Ovary (tissue), 9 donors: ENCODE results near the gene HECW1. TPM values are rescaled to one million over a fixed set of nuclear protein-coding genes. Genes with fewer than 3 reads are reported as not detected.

Experiments
- DNase-seq, 5 donors: peaks; one replicate each; pipeline ENCODE4 v3.0.0-alpha.2; 2019 to 2020
- H3K27ac ChIP-seq, 2 donors: fragments of 200-600 bp; one replicate each; pipeline versions ENCODE4 v1.5.1 to v1.8.0; 2019 to 2022
- H3K27me3 ChIP-seq: fragments of 200-600 bp; one replicate; pipeline ENCODE4 v1.8.0; 2022
- H3K36me3 ChIP-seq: fragments of 200-600 bp; sonication (generic); one replicate; pipeline ENCODE4 v1.5.1; 2019
- H3K4me1 ChIP-seq: one replicate; pipeline ENCODE4 v1.8.1; 2013; ENCODE audit warnings: mild to moderate bottlenecking, moderate library complexity; ENCODE audit not compliant: insufficient read depth
- H3K4me3 ChIP-seq: fragments of 200-600 bp; sonication (generic); one replicate; pipeline ENCODE4 v1.5.1; 2017
- H3K9me3 ChIP-seq, 2 donors: fragments of 200-600 bp in 1 of 2; sonication (generic) in 1 of 2; one replicate each; pipeline versions ENCODE4 v1.5.1 to v1.8.1; 2013 to 2019; ENCODE audit warnings: mild to moderate bottlenecking in 1 of 2, moderate library complexity in 1 of 2
- EP300 ChIP-seq: sonication (generic); formaldehyde crosslinking; IDR thresholded peaks from one replicate; pipeline ENCODE4 v1.6.1; 2017; ENCODE audit warnings: antibody characterized with exemption
- POLR2A ChIP-seq: fragments of 450-650 bp; IDR thresholded peaks from one replicate; pipeline ENCODE4 v1.6.1; 2017; ENCODE audit warnings: antibody characterized with exemption, mild to moderate bottlenecking, moderate library complexity
- WGBS, 3 donors: extraction: QIAGEN DNeasy Blood & Tissue Kit in 1 of 3; methylation state at CpG; one replicate each; pipeline versions ENCODE4 v1.1.5 to v1.1.7; 2013 to 2017; 5-methylcytosine and 5-hydroxymethylcytosine counted together
- intact Hi-C, 4 donors: fragments of 100-400 bp; cut with DNase I; formaldehyde crosslinking; loops; one replicate each; pipeline versions ENCODE4 v1.11.0 to v1.15.1; 2022 to 2023
- polyA plus RNA-seq, 2 donors: library from polyadenylated mRNA; stranded (reverse); fragments of 200-250 nt in 1 of 2; fragments of 350-450 nt in 1 of 2; fragmentation: Illumina TruSeq in 1 of 2; extraction: RNeasy Lipid Tissue Mini Kit (QIAGEN cat#74804) in 1 of 2; gene quantifications; one replicate each; pipeline ENCODE4 v1.2.3, GENCODE V29; 2013 to 2014
- total RNA-seq, 7 donors: library from RNA; depleted of rRNA in 2 of 7; stranded (reverse); fragments of >200 nt in 2 of 7; fragmentation: NEBNext Ultra II Directional in 3 of 7; extraction: Animal tissue kit (Norgen Biotek cat#: 25700) in 3 of 7; gene quantifications; one replicate each; pipeline versions ENCODE4 v1.1.0 to v1.2.4, GENCODE V29; 2016 to 2023
- TF ChIP-seq, protein P1 (sequence below), 3 donors: fragments of 450-650 bp in 2 of 3; fragments of 200-600 bp in 1 of 3; IDR thresholded peaks; one replicate each; pipeline versions ENCODE4 v1.5.1 to v1.8.0; 2016 to 2022; ENCODE audit warnings: antibody characterized with exemption in 3 of 3, mild to moderate bottlenecking in 1 of 3
- donor health status: DM: no; HTN: no; CAD: no; lungs with moderate emphysema.
- donor health status: DM: no; HTN: no; CAD: no.
- donor health status: Bipolar disorder and iron deficiency.
- donor health status: DM: yes; HTN: yes; CAD: no.
- donor health status: DM: no; HTN: no; CAD: no.
- donor health status: DM: yes; HTN: yes; CAD: no.

The HECW1 gene
- total and polyA plus RNA-seq, 9 donors: 0.31 to 6.4 (median 1.8) TPM; not detected in 1

DNA sequence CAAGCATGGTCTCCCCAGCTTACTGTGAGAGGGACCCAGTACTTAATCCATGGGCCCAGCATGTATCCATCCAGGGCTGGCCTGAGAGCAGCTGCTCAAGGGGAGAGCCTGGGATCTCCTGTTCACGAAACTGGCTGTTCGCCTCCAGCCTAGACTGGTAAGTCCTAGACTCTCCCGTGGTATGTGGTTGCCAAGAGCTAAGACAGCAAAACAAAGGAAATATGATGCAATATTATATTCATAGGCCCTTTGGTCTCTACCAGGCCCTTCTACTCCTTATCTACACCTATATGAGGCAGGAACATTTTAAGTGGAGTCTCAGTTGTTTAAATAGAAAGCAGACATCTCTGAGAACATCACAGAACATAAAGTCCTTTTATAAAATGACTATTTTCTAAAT, 441.6 kb downstream of the HECW1 start:
- intact Hi-C loops: no loop called here
- Histone ChIP-seq H3K36me3 (no peaks in the 10 kb centered on the region), H3K27me3 (no peaks in the 10 kb centered on the region), H3K27ac (no peak overlapping the region), H3K4me3 (no peak overlapping the region), H3K4me1 (no peaks in the 10 kb centered on the region), H3K9me3 (no peaks in the 10 kb centered on the region)
- DNase-seq: no peak
- TF ChIP-seq POLR2A (no peak), EP300 (no peak)
- TF ChIP-seq, protein P1, sequence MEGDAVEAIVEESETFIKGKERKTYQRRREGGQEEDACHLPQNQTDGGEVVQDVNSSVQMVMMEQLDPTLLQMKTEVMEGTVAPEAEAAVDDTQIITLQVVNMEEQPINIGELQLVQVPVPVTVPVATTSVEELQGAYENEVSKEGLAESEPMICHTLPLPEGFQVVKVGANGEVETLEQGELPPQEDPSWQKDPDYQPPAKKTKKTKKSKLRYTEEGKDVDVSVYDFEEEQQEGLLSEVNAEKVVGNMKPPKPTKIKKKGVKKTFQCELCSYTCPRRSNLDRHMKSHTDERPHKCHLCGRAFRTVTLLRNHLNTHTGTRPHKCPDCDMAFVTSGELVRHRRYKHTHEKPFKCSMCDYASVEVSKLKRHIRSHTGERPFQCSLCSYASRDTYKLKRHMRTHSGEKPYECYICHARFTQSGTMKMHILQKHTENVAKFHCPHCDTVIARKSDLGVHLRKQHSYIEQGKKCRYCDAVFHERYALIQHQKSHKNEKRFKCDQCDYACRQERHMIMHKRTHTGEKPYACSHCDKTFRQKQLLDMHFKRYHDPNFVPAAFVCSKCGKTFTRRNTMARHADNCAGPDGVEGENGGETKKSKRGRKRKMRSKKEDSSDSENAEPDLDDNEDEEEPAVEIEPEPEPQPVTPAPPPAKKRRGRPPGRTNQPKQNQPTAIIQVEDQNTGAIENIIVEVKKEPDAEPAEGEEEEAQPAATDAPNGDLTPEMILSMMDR (IDR thresholded peaks at IDR 0.05): no peak
- 70 to 76% (median 76%) methylated on average over 3 of the region's 3 CpGs for WGBS, 3 donors

DNA sequence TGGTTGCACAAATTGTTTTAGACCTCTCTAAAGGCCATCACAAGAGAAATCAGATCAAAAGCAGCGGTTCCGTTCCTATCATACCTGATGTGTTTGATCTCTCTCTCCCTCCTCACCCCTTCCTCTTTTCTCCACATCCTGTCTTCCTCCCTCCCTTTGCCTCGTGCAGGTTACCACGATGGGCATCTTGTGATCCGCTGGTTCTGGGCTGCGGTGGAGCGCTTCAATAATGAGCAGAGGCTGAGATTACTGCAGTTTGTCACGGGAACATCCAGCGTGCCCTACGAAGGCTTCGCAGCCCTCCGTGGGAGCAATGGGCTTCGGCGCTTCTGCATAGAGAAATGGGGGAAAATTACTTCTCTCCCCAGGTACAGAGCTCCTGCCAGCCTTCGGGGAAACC, 442.0 kb downstream of the HECW1 start:
- TF ChIP-seq EP300 (no peak), POLR2A (no peak)
- TF ChIP-seq, protein P1 (IDR thresholded peaks at IDR 0.05): no peak
- Histone ChIP-seq H3K36me3 (no peaks in the 10 kb centered on the region), H3K9me3 (no peaks in the 10 kb centered on the region), H3K4me1 (no peaks in the 10 kb centered on the region), H3K4me3 (no peak overlapping the region), H3K27ac (no peak overlapping the region), H3K27me3 (no peaks in the 10 kb centered on the region)
- DNase-seq: no peak
- WGBS, 3 donors: 89 to 94% (median 90%) methylated on average over 15 of the region's 15 CpGs
- intact Hi-C loops: no loop called here

DNA sequence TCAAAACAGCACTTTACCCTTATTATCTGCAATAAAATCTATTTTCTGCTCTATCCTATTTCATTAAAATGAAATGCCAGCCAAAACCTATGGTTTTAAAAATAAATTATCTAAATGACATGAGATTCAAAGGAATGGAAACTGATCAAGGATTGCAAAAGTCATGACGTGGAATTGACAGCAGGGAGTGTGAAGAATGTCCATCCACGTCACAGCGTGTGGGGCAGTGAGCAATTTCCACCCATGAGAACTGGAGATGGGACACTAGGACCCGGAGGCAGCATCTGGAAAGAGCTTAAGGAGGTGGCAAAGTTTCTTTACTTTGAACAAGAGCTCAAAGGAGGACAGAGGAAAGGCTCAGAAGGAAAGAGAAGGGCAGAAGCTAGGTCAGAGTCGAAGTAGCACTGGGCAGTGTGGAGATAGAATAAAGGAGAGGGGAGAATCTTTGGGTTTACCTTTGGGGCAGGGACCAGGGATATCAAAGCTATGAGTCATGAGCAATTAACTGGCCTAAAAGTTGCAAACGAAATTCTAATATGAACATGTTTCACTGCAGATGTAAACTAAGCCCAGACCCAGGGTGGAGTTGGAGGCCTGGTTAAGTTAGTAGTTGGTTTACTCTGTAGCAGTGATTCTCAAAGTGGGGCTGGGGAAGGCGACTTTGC, 445.5 kb downstream of the HECW1 start:
- Histone ChIP-seq H3K9me3 (no peaks in the 10 kb centered on the region), H3K4me3 (no peak overlapping the region), H3K27me3 (no peaks in the 10 kb centered on the region), H3K27ac (no peak overlapping the region), H3K4me1 (no peaks in the 10 kb centered on the region), H3K36me3 (no peaks in the 10 kb centered on the region)
- no peak for DNase-seq
- no peak for TF ChIP-seq EP300
- no peak for TF ChIP-seq POLR2A
- TF ChIP-seq, protein P1 (IDR thresholded peaks at IDR 0.05): no peak
- intact Hi-C loops: no loop called here
- 85 to 87% (median 86%) methylated on average over 7 of the region's 7 CpGs for WGBS, 3 donors

DNA sequence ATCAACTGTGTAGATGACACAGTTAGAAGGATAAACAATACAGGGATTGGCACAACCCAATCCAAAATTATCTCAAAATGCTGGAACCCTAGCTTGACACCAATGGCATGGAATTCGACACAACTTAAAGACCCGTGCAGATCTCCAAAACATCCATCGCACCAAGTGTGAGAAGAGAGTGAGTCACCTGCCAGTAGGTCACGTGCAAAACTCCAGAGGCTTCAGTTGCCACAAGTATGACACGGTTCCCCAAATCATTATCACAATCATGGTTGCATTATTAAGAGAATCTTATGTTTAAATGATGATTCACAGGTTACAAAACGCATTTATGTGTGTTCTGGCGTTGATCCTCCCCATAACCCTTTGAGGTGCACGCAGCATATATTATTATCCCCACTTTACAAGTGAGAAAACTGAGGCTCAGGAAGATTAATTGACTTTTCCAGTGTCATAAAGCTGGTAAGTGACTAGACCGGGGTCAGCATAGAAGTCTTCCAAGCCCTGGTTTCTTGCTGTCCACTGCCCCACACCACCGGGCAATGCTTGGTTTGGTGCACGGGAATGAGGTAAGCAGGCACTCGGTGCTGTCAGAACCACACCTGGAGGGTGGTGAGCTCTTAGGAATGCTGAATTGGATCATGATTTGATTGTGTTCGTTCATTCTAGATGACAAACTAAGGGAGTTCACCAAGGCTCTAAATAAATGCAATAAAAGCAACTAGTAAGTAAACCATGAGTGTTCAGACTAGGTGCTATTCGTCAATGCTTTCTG, 446.9 kb downstream of the HECW1 start:
- no peak for TF ChIP-seq EP300
- TF ChIP-seq POLR2A: no peak
- TF ChIP-seq, protein P1 (IDR thresholded peaks at IDR 0.05): no peak
- Histone ChIP-seq H3K27me3 (no peaks in the 10 kb centered on the region), H3K4me1 (no peaks in the 10 kb centered on the region), H3K9me3 (no peaks in the 10 kb centered on the region), H3K27ac (no peak overlapping the region), H3K4me3 (no peak overlapping the region), H3K36me3 (no peaks in the 10 kb centered on the region)
- DNase-seq: no peak
- 90 to 95% (median 92%) methylated on average over 14 of the region's 14 CpGs for WGBS, 3 donors
- intact Hi-C loops: no loop called here
